Suppressor macrophage (primary cell): ENCODE measurements around the gene P2RY11.

ENCODE experiments used
- DNase-seq, 4 experiments: peaks; one replicate each; pipeline ENCODE4 v3.0.0-alpha.2; 2020 to 2022

P2RY11 gene

DNA sequence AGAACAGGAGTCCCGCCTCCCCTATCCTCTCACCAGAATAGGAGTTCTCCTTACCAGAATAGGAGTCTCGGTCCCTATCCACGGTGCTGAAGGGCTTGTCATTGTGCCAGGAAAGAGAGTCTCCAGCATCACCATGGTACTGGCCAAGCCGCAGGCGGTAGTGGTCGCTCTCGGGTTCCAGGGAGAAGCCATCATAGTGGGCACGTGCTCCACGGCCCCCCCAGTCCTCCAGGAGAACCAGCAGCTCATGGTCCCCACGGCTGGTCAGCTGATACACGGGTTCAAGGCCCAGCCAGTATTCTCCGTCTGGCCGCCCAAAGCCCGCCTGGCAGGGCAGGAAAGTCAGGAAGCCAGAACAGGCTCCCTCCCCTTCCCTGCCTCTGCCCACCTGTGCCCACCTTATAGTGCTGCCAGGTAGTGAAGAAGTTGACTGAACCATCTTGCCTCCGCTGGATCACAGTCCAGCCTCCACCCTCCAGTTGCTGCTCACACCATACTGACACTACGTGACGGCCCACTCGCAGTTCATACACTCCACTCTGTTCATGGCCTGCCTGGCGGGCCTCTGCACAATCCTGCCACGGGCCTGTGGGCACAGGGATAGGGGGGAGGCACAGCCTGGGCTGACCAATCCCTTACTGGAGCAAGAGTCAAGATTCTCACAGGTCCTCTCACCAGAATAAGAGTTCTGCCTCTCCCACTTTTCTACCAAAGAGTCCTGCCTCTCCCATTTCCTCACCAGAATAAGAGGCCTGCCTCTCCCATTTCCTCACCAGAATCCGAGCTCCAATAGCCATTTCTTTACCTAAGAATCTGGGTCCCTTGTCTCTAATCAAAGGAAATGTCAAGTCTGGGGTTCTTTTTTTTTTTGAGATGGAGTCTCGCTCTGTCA lies 18.0 kb upstream of the P2RY11 start:
- no peak for DNase-seq

DNA sequence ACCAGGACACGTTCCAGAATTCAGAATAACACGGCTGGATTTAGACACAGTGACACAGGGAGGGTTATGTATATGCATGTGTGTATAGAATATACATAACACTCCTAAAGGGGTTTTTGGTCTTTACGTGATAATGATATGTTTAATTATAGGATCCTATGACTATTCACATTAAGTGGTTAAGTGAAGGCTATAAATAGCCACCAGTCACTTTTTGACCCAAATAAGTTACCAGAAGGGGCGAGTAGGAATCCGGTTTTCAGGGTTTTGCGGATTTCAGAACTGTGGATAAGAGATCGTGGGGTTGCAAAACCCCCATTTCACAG lies 15.9 kb upstream of the P2RY11 start:
- DNase-seq: no peak

DNA sequence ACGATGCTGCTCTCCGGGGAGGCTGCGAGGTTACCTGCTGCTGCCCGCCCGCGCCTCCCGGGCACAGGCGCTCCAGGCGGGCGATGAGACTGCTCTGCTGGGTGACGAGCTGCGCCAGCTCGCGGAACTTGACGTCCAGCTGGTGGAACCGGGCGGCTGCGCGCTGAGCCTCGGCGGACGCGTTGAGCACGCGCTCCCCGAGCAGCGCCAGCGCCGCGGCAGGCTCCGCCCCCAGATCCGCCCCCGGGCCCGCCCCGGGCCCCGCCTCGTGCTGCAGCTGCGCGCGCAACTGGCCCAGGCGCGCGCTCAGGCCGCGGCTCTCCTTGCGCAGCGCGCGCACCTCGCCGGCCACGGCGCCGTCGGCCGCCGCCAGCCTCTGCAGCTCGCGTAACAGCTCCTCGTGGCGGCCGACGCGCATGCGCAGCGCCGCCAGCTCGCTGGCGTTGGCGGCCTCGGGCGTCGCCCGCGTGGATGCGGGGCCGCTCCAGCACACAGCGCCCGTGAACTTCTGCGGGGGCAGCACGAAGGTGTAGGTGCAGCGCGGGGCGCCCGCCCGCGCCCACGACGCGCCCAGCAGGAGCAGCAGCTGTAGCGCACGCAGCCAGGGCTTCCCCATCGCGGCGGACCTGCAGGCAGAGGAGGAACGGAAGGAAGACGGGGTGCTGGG lies 15.4 kb upstream of the P2RY11 start:
- peak; percentile 96 to 99 (median 98) for DNase-seq

DNA sequence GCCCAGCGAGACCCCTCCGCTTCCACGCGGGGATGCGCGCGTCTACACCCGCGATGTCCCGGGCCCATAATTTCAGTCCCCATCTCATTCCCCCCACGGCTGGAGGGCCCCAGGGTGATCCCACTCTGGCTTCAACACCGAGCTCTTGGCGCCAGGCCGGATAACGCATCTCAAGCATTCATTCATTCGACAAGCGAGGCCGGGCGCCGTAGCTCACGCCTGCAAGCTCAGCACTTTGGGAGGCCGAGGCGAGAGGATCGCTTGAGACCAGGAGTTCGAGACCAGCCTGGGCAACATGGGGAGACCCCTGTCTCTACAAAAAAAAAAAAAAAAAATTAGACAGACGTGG lies 14.9 kb upstream of the P2RY11 start:
- DNase-seq: no peak

DNA sequence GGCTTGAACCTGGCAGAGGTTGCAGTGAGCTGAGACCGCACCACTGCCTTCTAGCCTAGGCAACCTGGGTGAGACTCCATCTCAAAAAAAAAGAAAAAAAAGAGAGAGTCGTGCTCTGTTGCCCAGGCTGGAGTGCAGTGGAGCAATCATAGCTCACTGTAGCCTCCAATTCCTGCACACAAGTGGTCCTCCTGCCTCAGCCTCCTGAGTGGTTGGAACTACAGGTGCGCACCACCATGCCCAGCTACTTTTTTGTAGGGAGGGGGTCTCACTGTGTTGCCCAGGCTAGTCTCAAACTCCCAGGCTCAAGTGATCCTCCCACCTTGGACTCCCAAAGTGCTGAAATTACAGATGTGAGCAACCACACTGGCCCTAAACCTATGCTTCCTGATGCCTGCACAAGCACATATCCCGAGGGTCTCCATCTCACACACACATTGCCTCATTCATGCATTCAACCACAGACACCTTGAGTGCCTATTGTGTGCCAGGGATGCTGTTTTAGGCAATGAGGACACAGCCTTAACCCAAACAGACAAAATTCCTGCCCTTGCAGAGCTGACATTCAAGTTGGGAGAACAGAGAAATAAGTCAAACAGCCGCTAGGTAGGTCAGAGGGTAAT lies 11.2 kb upstream of the P2RY11 start:
- DNase-seq: no peak

DNA sequence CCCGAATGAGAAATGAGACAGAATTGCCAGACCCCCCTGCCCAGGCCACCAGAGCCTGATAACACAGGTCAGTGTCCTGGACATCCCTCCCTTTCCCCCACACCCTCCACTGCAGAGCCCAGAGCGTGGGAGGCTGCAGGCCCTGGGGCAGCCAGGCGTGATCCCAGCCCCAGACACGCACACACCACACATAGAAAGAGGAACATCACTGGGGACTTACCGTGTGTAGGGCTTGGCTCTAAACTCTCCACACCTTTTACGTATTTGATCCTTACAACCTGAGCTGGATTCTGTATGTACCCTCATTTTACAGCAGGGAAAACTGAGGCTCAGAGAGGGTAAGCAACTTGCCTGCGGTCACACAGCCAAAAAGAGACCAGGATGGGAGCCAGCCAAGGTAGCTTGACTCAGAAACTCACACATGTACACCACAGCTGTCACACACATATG lies 8.7 kb upstream of the P2RY11 start:
- DNase-seq: peak; percentile 64 to 85 (median 78)

DNA sequence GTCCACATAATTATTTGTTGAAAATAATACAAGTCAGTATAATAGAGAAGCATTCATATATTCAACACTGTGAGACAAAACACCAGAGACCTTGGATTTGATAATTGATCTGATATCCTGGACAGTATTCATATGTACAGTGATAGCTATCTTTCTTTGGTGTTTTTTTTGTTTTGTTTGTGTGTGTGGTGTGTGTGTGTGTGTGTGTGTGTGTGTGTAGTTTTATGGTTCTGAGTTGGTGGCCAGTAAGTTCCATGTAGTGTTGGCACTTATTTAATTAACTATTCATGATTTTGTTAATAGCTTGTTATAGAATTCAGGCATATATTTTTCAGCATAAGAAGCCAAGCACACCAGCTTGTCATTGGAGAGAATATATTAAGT lies 7.4 kb upstream of the P2RY11 start:
- no peak for DNase-seq

DNA sequence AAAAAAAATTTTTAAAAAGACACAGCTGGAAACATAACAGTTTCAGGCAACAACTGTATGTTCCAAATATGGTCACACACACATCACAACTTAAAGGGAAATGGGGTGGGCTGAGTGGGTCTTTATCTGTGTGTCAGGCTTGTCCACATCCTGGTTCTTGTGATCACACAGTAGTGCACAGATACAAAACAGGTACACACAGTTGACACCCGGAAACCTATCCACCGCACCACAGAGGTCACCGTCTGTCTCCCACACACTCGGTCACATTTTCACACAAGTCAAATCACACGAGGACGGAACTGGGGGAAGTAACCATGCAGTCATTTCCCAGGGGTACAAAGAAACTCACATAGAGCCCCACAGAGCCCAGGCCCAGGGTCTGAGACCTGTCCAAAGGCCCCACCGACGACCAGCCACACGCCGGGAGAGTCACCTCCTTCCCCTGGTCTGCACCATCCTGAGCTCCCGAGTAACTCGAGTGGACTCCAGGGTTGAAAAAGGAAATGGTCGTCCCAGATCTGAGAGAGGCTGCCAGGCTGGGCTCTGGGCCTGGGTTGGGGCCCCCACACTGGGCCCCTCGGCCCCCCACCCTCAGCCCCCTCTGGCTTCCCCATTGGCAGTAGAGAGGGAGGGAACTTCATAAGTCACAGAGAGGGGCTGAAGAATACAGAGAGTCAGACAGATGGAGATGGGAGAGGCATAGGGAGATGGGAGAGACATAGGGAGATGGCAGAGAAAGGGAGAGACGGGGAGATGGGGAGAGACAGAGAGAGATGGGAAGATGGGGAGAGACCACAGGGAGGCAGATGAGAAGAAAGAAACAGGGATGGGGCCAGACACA lies 6.6 kb upstream of the P2RY11 start:
- DNase-seq: peak; percentile 59 to 76 (median 65)

DNA sequence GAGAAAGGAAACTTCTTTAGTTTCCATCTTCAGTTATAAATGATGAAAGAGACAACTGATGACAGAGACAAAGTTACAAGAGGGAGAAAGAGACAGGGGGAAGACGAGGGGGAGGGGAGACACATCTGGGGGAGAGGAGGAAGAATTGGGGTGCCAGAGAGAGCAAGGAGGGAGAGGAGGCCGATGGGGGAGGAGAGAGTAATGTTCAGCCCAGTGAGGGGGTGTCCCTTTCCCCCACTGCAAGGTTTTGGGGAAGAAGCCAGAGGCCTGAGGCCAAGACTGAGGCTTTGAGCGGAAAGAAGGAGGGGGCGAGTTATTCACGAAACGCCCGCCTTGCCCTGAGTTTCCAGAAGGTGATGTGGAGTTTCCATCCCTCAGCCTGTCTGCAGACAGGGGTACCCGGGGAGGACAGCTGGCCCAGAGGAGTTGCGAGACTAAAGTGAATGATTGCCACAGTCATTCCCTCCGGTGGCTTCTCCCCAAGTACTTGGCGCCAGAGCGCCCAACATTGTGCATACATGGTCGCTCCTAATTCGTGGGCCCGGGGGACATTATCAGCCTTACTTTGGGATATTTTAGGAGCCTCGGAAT lies 5.9 kb upstream of the P2RY11 start:
- DNase-seq: peak; percentile 59 to 80 (median 66)

DNA sequence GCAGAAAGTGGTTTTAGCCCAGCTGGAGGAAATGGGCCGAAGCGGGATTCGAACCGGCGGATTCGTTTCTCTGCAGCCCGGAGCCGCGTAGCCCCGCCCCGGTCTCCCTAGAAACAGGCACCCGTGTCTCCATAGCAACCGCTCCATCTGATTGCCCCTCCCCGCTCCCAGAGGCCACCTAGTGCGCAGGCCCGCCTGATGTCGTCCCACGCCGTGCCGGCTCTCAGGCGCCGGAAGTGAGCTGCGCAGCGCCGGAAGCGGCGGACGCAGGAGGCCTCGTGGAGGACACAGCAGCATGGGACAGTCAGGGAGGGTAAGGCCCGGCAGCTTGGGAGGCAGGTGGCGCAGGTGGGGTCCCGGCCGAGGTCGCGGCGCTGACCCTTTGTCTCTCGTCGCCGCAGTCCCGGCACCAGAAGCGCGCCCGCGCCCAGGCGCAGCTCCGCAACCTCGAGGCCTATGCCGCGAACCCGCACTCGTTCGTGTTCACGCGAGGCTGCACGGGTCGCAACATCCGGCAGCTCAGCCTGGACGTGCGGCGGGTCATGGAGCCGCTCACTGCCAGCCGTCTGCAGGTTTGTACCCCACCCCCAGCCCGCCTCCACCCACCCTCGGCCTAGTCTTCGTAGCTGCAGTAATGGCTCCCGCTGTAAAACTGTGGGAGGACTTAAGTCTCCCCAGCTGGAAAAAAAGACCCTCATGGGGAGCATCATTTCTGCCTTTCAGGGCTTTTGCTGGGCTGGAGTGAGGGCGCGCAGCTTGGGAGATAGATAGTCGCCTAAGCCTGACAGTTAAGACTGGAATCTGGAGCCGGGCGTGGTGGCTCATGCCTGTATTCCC lies 5.2 kb upstream of the P2RY11 start, which contains the start of gene PPAN:
Gene PPAN, plus strand, starts transcription at position 263 of the 837 bp plus-strand sequence. Its CDS starts 33 bp downstream, at position 296.
- DNase-seq: peak; percentile 99 to 100 (median 100)

DNA sequence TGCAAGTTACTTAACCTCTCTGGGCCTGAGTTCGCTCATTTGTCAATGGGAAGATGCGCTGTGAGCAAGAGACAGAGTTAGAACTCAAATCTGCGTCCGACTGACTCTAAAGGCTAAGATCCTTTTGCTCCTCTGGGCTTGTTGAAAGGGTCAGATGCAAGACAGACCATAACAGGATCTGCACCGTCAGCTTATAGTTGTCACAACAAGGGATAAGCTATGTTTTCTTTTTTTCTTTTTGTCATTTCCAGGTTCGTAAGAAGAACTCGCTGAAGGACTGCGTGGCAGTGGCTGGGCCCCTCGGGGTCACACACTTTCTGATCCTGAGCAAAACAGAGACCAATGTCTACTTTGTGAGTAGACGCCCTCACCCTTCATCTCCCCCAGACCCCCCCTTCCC lies 4.2 kb upstream of the P2RY11 start:
- DNase-seq: no peak

DNA sequence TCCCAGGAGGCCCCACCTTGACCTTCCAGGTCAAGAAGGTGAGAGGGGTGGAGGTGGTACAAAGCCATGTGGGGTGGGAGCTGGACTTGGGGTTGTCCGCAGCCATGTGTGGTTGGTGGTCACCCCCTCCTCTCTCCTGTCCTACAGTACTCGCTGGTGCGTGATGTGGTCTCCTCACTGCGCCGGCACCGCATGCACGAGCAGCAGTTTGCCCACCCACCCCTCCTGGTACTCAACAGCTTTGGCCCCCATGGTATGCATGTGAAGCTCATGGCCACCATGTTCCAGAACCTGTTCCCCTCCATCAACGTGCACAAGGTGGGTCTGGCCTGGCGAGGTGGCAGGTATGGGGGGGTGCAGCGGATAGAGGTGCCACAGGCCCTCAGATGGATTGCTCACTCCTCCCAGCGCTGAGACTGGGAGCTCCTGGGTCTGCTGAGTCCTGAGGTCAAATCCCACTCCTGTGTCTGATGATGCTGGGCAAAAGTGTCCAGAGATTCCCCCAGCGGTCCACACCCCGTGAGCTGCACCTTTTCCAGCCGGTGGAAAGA lies 3.6 kb upstream of the P2RY11 start:
- no peak for DNase-seq

DNA sequence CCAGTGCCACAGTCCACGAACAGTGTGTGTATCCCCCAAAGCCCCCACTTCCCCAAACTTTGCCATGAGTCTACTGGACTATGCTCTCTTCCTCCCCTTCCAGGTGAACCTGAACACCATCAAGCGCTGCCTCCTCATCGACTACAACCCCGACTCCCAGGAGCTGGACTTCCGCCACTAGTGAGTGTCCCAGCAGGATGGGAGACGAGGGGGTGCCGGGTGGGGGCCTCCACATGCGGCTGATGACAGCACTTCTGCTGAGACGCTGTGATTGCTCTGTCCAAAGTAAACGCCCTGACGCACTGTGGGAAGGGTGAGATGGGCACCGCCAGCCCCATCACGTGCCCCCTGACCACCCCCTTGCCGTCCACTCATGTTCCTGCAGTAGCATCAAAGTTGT lies 2.0 kb upstream of the P2RY11 start:
- no peak for DNase-seq

DNA sequence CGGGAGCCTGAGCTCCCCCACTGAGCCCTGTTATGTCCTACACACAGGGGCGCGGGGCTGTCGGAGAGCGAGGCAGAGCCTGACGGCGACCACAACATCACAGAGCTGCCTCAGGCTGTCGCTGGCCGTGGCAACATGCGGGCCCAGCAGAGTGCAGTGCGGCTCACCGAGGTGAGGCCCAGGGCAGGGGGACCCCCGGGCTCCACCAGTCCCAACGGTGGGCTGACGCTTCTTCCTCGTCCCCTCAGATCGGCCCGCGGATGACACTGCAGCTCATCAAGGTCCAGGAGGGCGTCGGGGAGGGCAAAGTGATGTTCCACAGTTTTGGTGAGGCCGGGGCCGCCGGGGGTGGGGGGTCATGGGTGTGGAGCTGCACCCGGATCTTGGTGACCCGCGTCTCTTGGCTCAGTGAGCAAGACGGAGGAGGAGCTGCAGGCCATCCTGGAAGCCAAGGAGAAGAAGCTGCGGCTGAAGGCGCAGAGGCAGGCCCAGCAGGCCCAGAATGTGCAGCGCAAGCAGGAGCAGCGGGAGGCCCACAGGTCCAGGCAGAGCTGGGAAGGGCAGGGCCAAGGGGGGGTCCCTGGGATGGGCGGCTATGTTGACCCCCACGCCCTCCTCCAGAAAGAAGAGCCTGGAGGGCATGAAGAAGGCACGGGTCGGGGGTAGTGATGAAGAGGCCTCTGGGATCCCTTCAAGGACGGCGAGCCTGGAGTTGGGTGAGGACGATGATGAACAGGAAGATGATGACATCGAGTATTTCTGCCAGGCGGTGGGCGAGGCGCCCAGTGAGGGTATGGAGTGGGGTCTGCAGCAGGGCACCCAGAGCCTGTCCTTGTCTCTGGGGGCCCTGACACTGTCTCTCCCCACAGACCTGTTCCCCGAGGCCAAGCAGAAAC lies 1.2 kb upstream of the P2RY11 start:
- no peak for DNase-seq

DNA sequence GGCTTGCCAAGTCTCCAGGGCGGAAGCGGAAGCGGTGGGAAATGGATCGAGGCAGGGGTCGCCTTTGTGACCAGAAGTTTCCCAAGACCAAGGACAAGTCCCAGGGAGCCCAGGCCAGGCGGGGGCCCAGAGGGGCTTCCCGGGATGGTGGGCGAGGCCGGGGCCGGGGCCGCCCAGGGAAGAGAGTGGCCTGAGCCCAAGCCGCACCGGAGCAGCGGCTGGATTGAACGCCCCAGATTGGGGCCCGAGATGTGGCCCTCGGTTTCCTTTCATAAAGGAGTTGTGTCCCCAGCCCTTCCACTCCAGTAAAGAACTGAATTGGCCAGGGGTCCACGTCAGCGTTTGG lies 548 bp upstream of the P2RY11 start:
- no peak for DNase-seq

DNA sequence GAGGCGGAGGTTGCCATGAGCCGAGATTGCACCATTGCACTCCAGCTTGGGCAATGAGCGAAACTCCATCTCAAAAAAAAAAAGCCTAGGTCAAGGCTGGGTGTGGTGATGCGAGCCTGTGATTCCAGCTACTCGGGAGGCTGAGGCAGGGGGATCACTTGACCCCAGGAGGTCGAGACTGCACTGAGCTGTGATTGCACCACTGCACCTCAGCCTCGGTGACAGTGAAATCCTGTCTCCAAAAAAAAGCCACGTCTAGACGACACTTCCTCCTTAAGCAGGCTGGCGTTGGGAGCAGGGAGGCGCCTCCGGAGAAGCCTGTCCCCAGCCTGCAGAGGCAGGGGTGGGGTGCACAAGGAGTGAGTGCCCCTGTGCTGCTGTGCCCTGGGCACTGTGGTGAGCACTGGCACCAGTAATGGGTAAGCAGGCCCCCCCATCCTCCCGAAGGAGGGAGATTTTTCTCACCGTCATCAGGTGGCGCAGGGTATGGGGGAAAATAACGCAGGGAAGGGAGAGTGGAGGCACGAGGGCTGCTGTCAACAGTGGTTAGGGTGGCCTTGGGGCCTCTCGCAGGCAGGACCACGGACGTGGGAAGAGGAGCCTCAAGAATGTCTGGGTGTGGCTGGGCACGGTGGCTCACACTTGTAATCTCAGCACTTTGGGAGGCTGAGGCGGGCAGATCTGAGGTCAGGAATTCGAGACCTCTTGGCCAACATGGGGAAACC lies 706 bp downstream of the P2RY11 start:
- DNase-seq: peak; percentile 86 to 92 (median 86)

DNA sequence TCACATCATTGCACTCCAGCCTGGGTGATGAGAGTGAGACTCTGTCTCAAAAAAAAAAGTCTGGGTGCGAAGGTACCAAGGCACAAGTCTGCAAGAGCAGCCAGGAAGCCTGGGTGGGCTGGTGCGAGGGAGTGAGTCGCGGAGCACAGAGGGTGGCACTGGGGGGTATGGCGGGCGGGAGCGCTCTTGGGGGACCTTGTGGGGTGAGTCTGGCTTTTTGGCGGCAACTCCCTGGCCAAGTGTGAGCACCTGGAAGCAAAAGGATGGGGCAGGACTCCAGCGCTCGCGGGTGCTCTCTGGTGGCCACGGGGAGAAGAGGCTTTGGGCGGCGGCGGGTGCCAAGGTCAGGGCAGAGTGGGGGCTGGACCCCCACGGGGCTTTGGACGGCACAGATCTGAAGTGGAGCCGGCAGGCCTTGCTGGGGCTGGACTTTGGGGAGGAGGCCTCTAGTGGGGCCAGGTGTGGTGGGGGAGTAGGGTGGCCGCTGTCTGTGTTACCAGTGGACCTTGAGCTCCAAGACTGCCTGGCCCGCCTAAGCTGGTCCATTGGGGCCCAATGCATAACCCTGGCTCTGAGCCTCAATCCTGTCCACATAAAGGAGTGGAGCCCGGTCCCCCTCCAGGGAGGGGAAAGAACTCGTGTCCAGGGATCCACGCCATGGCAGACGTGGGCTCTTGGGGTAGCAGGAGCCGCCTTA lies 1.6 kb downstream of the P2RY11 start:
- DNase-seq: peak in 3 of 4 experiments; percentile 35 to 67 (median 61)

DNA sequence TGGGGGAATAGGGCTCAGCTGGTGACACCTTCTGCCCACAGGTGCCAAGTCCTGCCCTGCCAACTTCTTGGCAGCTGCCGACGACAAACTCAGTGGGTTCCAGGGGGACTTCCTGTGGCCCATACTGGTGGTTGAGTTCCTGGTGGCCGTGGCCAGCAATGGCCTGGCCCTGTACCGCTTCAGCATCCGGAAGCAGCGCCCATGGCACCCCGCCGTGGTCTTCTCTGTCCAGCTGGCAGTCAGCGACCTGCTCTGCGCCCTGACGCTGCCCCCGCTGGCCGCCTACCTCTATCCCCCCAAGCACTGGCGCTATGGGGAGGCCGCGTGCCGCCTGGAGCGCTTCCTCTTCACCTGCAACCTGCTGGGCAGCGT lies 2.1 kb downstream of the P2RY11 start:
- no peak for DNase-seq
